ENCODE data around the gene RASGRF2.

DNA sequence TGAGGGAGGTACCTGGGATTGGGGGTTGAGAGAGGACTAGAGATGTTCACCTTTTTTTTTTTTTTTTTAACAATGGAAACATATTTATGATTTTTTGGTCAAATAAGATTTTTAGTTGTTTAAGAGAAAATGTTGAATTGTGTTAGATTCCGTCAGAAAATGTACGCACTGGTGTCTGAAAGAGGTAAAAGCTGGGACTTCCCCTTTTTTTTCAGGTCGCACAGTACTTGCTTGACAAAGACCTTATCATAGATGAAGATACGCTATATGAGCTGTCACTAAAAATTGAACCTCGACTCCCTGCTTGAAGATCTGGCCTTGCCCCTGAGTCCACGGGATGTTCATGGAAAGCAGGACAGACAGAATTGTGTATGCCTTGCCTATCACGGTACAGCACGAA is 265.3 kb downstream of the RASGRF2 start:
- TF ChIP-seq, protein P1, sequence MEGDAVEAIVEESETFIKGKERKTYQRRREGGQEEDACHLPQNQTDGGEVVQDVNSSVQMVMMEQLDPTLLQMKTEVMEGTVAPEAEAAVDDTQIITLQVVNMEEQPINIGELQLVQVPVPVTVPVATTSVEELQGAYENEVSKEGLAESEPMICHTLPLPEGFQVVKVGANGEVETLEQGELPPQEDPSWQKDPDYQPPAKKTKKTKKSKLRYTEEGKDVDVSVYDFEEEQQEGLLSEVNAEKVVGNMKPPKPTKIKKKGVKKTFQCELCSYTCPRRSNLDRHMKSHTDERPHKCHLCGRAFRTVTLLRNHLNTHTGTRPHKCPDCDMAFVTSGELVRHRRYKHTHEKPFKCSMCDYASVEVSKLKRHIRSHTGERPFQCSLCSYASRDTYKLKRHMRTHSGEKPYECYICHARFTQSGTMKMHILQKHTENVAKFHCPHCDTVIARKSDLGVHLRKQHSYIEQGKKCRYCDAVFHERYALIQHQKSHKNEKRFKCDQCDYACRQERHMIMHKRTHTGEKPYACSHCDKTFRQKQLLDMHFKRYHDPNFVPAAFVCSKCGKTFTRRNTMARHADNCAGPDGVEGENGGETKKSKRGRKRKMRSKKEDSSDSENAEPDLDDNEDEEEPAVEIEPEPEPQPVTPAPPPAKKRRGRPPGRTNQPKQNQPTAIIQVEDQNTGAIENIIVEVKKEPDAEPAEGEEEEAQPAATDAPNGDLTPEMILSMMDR (conservative IDR thresholded peaks at IDR 0.05; ENCODE audit: low read length): no peak
- TF ChIP-seq EZH2phosphoT487 (IDR thresholded peaks at IDR 0.05; ENCODE audit: borderline replicate concordance): no peak

All from Loucy (cell line).